ENCODE results near the gene KCNJ1. TPM values are rescaled to one million over a fixed set of nuclear protein-coding genes. Genes with fewer than 3 reads are reported as not detected.

Gene KCNJ1
- total RNA-seq, 4 donors from 2014 or later, result 0.44 to 1.4 TPM; not detected in 2

GRCh38 chr11:128878455-128878854 is 11.4 kb upstream of the KCNJ1 start:
- no peak for TF ChIP-seq CTCF (IDR thresholded peaks at IDR 0.05; ENCODE audit: low read depth)

- no peak for TF ChIP-seq CTCF (IDR thresholded peaks at IDR 0.05; ENCODE audit: low read depth)
Measured at GRCh38 chr11:128877726-128878125, 10.6 kb upstream of the KCNJ1 start.

GRCh38 chr11:128876133-128876650 is 9.1 kb upstream of the KCNJ1 start:
- TF ChIP-seq CTCF (IDR thresholded peaks at IDR 0.05; ENCODE audit: low read depth), result no peak

- TF ChIP-seq CTCF (IDR thresholded peaks at IDR 0.05; ENCODE audit: low read depth), result no peak
Measured at GRCh38 chr11:128874427-128874826, 7.3 kb upstream of the KCNJ1 start.

GRCh38 chr11:128872594-128872993 is 5.5 kb upstream of the KCNJ1 start:
- TF ChIP-seq CTCF (IDR thresholded peaks at IDR 0.05; ENCODE audit: low read depth), result no peak

- TF ChIP-seq CTCF (IDR thresholded peaks at IDR 0.05; ENCODE audit: low read depth), result no peak
Measured at GRCh38 chr11:128872094-128872493, 5.0 kb upstream of the KCNJ1 start.

- no peak for TF ChIP-seq CTCF (IDR thresholded peaks at IDR 0.05; ENCODE audit: low read depth)
Measured at GRCh38 chr11:128871168-128871610, 4.1 kb upstream of the KCNJ1 start.
